ENCODE results near the gene VEPH1.

The VEPH1 gene

DNA sequence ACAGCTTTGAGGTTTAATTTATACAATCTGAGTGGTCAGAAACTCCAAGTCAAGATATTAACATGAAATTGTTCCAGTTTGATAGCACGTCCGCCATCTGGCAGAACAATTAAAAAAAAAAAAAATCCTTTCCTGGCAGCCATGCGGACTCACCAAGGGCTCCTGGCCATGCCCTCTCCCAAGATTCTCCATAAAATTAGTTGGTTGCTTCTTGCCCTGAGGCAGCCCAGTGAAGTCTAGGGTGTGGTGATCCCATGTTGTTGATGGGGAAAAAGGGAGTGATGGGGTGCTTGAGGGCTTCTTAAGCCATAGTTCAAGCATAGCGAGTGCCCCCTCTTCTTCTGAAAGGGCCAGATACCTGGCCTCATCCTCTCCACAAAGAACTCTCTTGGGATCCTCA is 261.6 kb downstream of the VEPH1 start:
- TF ChIP-seq, protein P1, sequence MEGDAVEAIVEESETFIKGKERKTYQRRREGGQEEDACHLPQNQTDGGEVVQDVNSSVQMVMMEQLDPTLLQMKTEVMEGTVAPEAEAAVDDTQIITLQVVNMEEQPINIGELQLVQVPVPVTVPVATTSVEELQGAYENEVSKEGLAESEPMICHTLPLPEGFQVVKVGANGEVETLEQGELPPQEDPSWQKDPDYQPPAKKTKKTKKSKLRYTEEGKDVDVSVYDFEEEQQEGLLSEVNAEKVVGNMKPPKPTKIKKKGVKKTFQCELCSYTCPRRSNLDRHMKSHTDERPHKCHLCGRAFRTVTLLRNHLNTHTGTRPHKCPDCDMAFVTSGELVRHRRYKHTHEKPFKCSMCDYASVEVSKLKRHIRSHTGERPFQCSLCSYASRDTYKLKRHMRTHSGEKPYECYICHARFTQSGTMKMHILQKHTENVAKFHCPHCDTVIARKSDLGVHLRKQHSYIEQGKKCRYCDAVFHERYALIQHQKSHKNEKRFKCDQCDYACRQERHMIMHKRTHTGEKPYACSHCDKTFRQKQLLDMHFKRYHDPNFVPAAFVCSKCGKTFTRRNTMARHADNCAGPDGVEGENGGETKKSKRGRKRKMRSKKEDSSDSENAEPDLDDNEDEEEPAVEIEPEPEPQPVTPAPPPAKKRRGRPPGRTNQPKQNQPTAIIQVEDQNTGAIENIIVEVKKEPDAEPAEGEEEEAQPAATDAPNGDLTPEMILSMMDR (IDR thresholded peaks at IDR 0.05; ENCODE audit: insufficient read depth, low read depth, low read length, missing control alignments), result no peak

GRCh38 chr3:157240408-157240807 is 262.8 kb downstream of the VEPH1 start:
- TF ChIP-seq, protein P1 (IDR thresholded peaks at IDR 0.05; ENCODE audit: insufficient read depth, low read depth, low read length, missing control alignments), result no peak
- DNase-seq (ENCODE audit: low read depth), result no peak
- no peak overlapping the region for H3K4me3 ChIP-seq (ENCODE audit: low read depth, low read length)

More for the DNA sequence above, 261.6 kb downstream of the VEPH1 start:
- no peak overlapping the region for H3K4me3 ChIP-seq (ENCODE audit: low read depth, low read length)
- no peak for DNase-seq (ENCODE audit: low read depth)

DNA sequence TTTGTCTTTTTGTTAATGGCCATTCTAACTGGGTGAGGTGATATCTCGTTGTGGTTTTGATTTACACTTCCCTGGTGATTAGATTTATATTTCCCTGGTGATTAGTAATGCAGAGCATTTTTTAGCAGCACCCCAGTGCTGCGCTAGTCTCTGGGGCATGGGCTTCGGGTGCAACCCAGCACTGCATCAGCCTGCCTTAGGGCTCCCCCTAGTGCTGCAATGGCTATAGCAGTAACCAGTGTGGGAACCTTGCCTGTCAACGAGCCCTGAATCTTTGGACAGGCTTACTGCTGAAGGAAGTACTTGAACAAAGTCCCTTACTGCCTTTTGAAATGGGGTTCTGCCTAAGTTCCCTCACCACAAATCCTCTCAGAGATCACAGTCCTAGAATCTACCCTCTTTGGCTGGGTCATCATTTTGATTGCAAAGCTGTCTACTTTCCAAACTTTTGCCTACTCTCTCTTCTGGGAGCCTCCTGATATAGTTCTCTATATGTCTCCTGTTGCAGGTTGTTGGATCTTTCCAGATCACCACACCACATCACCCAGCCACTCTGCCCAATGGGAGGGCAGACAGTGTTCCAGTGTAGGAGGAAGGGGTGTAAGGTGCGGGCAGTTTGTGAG is 264.0 kb downstream of the VEPH1 start:
- no peak overlapping the region for H3K4me3 ChIP-seq (ENCODE audit: low read depth, low read length)
- TF ChIP-seq, protein P1 (IDR thresholded peaks at IDR 0.05; ENCODE audit: insufficient read depth, low read depth, low read length, missing control alignments), result peak; percentile 97
- peak; percentile 85 for DNase-seq (ENCODE audit: low read depth)

- no peak for DNase-seq (ENCODE audit: low read depth)
- TF ChIP-seq, protein P1 (IDR thresholded peaks at IDR 0.05; ENCODE audit: insufficient read depth, low read depth, low read length, missing control alignments), result no peak
- no peak overlapping the region for H3K4me3 ChIP-seq (ENCODE audit: low read depth, low read length)
These were observed 264.8 kb downstream of the VEPH1 start for GRCh38 chr3:157238457-157238856.

- DNase-seq (ENCODE audit: low read depth), result no peak
- H3K4me3 ChIP-seq (ENCODE audit: low read depth, low read length), result no peak overlapping the region
- TF ChIP-seq, protein P1 (IDR thresholded peaks at IDR 0.05; ENCODE audit: insufficient read depth, low read depth, low read length, missing control alignments), result no peak
These were observed 265.3 kb downstream of the VEPH1 start for GRCh38 chr3:157237886-157238285.

GRCh38 chr3:157235291-157235690 is 267.9 kb downstream of the VEPH1 start:
- DNase-seq (ENCODE audit: low read depth), result no peak
- TF ChIP-seq, protein P1 (IDR thresholded peaks at IDR 0.05; ENCODE audit: insufficient read depth, low read depth, low read length, missing control alignments), result no peak
- no peak overlapping the region for H3K4me3 ChIP-seq (ENCODE audit: low read depth, low read length)

DNA sequence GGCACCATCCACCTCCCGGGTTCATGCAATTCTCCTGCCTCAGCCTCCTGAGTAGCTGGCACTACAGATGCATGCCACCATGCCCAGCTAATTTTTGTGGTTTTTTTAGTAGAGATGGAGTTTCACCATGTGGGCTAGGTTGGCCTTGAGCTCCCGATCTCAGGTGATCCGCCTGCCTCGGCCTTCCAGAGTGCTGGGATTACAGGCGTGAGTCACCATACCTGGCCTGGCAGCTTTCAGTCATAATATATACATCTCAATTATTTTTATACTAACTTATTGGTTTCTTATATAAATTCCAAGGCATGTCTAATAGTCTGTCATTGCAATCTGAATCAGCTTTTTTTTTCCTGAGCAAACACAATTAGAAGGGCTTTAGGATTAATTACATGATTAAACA is 269.3 kb downstream of the VEPH1 start:
- TF ChIP-seq, protein P1 (IDR thresholded peaks at IDR 0.05; ENCODE audit: insufficient read depth, low read depth, low read length, missing control alignments), result no peak
- no peak for DNase-seq (ENCODE audit: low read depth)
- H3K4me3 ChIP-seq (ENCODE audit: low read depth, low read length), result no peak overlapping the region
